ENCODE data around the gene ZFHX3. TPM values are rescaled to one million over a fixed set of nuclear protein-coding genes. Genes with fewer than 3 reads are reported as not detected.

Gene ZFHX3
- total and polyA plus RNA-seq, 2 donors (not counting 3 experiments of a cell fraction or from before 2014, with no cell fraction given): 3.7 to 18.8 TPM

DNA sequence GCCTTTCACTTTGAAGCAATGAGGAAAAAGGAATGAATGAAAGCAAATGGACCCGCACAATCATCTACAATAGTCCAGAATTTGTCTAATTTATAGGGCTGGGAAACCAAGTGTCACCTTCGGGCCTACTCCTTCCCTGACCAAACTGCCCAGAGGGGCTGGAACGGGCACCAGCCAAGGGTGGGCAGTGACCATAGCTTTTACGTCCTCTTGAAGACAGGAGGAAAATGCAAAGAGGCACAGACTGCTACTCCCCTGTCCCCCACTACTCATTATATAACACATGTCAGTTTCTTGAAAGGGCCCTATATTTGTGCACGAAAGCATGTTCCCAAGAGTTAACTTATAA is 122.3 kb downstream of the ZFHX3 start:
- no peak overlapping the region for H3K4me2 ChIP-seq (ENCODE audit: insufficient read depth, low read length)
- H4K20me1 ChIP-seq (replicated peaks; ENCODE audit: control insufficient read depth, extremely low read depth, insufficient read depth, low read length): peaks cover 2% of the 10 kb centered on the region
- intact Hi-C loops (cut with micrococcal nuclease) (no loop called here), dilution Hi-C loops (cut with MboI; ENCODE audit: extremely low pct_ligation_motif_present, low sequenced_read_pairs) (no loop called here)
- no peak overlapping the region for H3K9ac ChIP-seq (replicated peaks; ENCODE audit: extremely low read depth, insufficient read depth, low read length)
- H3K36me3 ChIP-seq (ENCODE audit: control insufficient read depth in 2 of 2, extremely low read depth in 1 of 2, insufficient read depth in 2 of 2, low read length in 2 of 2): no peaks in the 10 kb centered on the region
- no peaks in the 10 kb centered on the region for H3K4me1 ChIP-seq (ENCODE audit: control insufficient read depth, extremely low read depth, insufficient read depth, low read length)
- POLR2A ChIA-PET: no interaction called here
- H3K27ac ChIP-seq (ENCODE audit: insufficient read depth, low read depth, low read length): no peak overlapping the region
- no peak overlapping the region for H2AFZ ChIP-seq (ENCODE audit: low read depth, low read length)
- no TSS peak for BruUV-seq (replicated peaks)
- H3K27me3 ChIP-seq (ENCODE audit: control insufficient read depth in 2 of 2, insufficient read depth in 2 of 2, low read length in 2 of 2): no peaks in the 10 kb centered on the region
- no peaks in the 10 kb centered on the region for H3K9me3 ChIP-seq (replicated peaks; ENCODE audit: control insufficient read depth, insufficient read depth, low read length)
- FAIRE-seq (no peak), DNase-seq (ENCODE audit: low read depth, low spot score) (no peak)
- no peaks in the 10 kb centered on the region for H3K9me1 ChIP-seq (replicated peaks; ENCODE audit: control insufficient read depth, extremely low read depth, insufficient read depth, low read length)
- TF ChIP-seq, protein P1, sequence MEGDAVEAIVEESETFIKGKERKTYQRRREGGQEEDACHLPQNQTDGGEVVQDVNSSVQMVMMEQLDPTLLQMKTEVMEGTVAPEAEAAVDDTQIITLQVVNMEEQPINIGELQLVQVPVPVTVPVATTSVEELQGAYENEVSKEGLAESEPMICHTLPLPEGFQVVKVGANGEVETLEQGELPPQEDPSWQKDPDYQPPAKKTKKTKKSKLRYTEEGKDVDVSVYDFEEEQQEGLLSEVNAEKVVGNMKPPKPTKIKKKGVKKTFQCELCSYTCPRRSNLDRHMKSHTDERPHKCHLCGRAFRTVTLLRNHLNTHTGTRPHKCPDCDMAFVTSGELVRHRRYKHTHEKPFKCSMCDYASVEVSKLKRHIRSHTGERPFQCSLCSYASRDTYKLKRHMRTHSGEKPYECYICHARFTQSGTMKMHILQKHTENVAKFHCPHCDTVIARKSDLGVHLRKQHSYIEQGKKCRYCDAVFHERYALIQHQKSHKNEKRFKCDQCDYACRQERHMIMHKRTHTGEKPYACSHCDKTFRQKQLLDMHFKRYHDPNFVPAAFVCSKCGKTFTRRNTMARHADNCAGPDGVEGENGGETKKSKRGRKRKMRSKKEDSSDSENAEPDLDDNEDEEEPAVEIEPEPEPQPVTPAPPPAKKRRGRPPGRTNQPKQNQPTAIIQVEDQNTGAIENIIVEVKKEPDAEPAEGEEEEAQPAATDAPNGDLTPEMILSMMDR (IDR thresholded peaks at IDR 0.05; ENCODE audit: extremely low read depth in 1 of 2, insufficient read depth in 1 of 2, low read depth in 1 of 2, low read length in 2 of 2): no peak
- TF ChIP-seq MYC (IDR thresholded peaks at IDR 0.05; ENCODE audit: low read depth, low read length) (no peak), GATA2 (IDR thresholded peaks at IDR 0.05; ENCODE audit: insufficient read depth, insufficient read length, low read depth, low read length) (no peak), JUN (IDR thresholded peaks at IDR 0.05; ENCODE audit: borderline replicate concordance, insufficient read depth, insufficient read length, low read depth) (no peak), EZH2 (IDR thresholded peaks at IDR 0.05; ENCODE audit: borderline replicate concordance, low read depth, low read length, severe bottlenecking) (no peak), FOS (IDR thresholded peaks at IDR 0.05; ENCODE audit: borderline replicate concordance, insufficient read depth, low read length) (no peak)
- TF ChIP-seq, protein P2, sequence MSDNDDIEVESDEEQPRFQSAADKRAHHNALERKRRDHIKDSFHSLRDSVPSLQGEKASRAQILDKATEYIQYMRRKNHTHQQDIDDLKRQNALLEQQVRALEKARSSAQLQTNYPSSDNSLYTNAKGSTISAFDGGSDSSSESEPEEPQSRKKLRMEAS (IDR thresholded peaks at IDR 0.05; ENCODE audit: insufficient read depth, insufficient read length): no peak
- H3K4me3 ChIP-seq (replicated peaks in 1 of 3; ENCODE audit: insufficient read depth in 1 of 3, low read depth in 1 of 3, low read length in 3 of 3): no peak overlapping the region
- peaks cover 1% of the 10 kb centered on the region for H3K79me2 ChIP-seq (ENCODE audit: control insufficient read depth, insufficient read depth, low read length)
- CTCF ChIA-PET: no interaction called here

Measured in endothelial cell of umbilical vein (primary cell).